HCT116 (cell line): ENCODE results near the gene EPSTI1. TPM values are rescaled to one million over a fixed set of nuclear protein-coding genes. Genes with fewer than 3 reads are reported as not detected.

Experiments used
- ATAC-seq: fragments of 200-7000 bp; cut with Tn5 transposase; 2 replicates; pipeline ENCODE4 v1.9.1; 2020; ENCODE audit warnings: mild to moderate bottlenecking, moderate library complexity
- BruUV-seq: library from RNA; stranded (reverse); fragments of 400-500 nt; replicated peaks from 2 replicates; lab custom pipeline; 2021; lab: Mats Ljungman, UMichigan
- CTCF ChIA-PET: fragments of 300-600 bp; sonication (Branson Sonifier 250); formaldehyde crosslinking; loops from one replicate; lab custom pipeline; 2021; ENCODE audit warnings: antibody characterized with exemption; lab: Charles Lee
- POLR2A ChIA-PET: fragments of 300-600, 350-600 bp; sonication (Branson Sonifier 250); formaldehyde crosslinking; loops from one replicate; lab custom pipeline; 2021; ENCODE audit warnings: antibody characterized with exemption; lab: Charles Lee
- RAD21 ChIA-PET, 2 experiments: fragments of 300-600 bp; sonication (Branson Sonifier 250); formaldehyde crosslinking; loops; one replicate each; lab custom pipeline; 2023; ENCODE audit warnings: low total read pairs in 2 of 2; ENCODE audit not compliant: uncharacterized antibody in 2 of 2, unreplicated experiment in 2 of 2, low non-redundant PET in 1 of 2; lab: Charles Lee
- DNase-seq: peaks from one replicate; pipeline ENCODE4 v3.0.0-alpha.2; 2010; ENCODE audit warnings: low read depth, low spot score
- H2AFZ ChIP-seq: fragments of 200-600 bp; shearing (Covaris generic), sonication (generic); 2 replicates; pipeline ENCODE4 v1.6.1; 2017; ENCODE audit warnings: low read depth, mixed run types, mixed read lengths, antibody characterized with exemption, low read length; ENCODE audit not compliant: poor library complexity, severe bottlenecking
- H3K27ac ChIP-seq: 2 replicates; pipeline ENCODE4 v1.5.1; 2012; ENCODE audit warnings: low read depth, low read length
- H3K27me3 ChIP-seq: fragments of 200-600 bp; sonication (generic); 2 replicates; pipeline ENCODE4 v1.6.1; 2016; ENCODE audit warnings: mixed run types, low read length, mixed read lengths; ENCODE audit not compliant: insufficient read depth
- H3K36me3 ChIP-seq, 2 experiments: fragments of 200-500 bp in 1 of 2; fragments of 200-600 bp in 1 of 2; sonication (Bioruptor generic) in 1 of 2; sonication (generic) in 1 of 2; 2 replicates each; pipeline versions ENCODE4 v1.5.1 to v1.6.1; 2014 to 2016; ENCODE audit warnings: low read length in 2 of 2, inconsistent platforms in 1 of 2, mixed read lengths in 1 of 2, mixed run types in 1 of 2; ENCODE audit not compliant: insufficient read depth in 2 of 2, control insufficient read depth in 1 of 2
- H3K4me1 ChIP-seq, 2 experiments: fragments of 200-600 bp in 1 of 2; sonication (generic) in 1 of 2; 2 replicates each; pipeline versions ENCODE4 v1.5.1 to v1.6.1; 2012 to 2017; ENCODE audit warnings: low read length in 2 of 2, inconsistent platforms in 1 of 2, mild to moderate bottlenecking in 1 of 2, mixed read lengths in 1 of 2, mixed run types in 1 of 2, moderate library complexity in 1 of 2; ENCODE audit not compliant: insufficient read depth in 2 of 2, control insufficient read depth in 1 of 2
- H3K4me2 ChIP-seq: fragments of 200-600 bp; sonication (generic); 2 replicates; pipeline ENCODE4 v1.6.1; 2017; ENCODE audit warnings: mixed run types, low read length, mixed read lengths
- H3K4me3 ChIP-seq, 2 experiments: fragments of 200-600 bp in 1 of 2; sonication (generic) in 1 of 2; replicated peaks in 1 of 2; 2 replicates each; pipeline ENCODE4 v1.5.1; 2011 to 2016; ENCODE audit warnings: low read length in 2 of 2, control low read depth in 1 of 2, low read depth in 1 of 2, mild to moderate bottlenecking in 1 of 2, mixed read lengths in 1 of 2, mixed run types in 1 of 2
- H3K79me2 ChIP-seq: fragments of 200-600 bp; sonication (generic); 2 replicates; pipeline ENCODE4 v1.6.1; 2017; ENCODE audit warnings: mild to moderate bottlenecking, mixed run types, low read length, moderate library complexity, mixed read lengths; ENCODE audit not compliant: insufficient read depth
- H3K9ac ChIP-seq: fragments of 200-600 bp; sonication (generic); 2 replicates; pipeline ENCODE4 v1.6.1; 2016; ENCODE audit warnings: low read length, mixed read lengths
- H3K9me2 ChIP-seq: fragments of 200-600 bp; sonication (generic), shearing (Covaris generic); 2 replicates; pipeline ENCODE4 v1.6.1; 2017; ENCODE audit warnings: mixed run types, mild to moderate bottlenecking, moderate library complexity; ENCODE audit not compliant: insufficient read depth
- H3K9me3 ChIP-seq, 2 experiments: fragments of 200-500 bp in 1 of 2; fragments of 200-600 bp in 1 of 2; sonication (Bioruptor generic) in 1 of 2; sonication (generic) in 1 of 2; 2 replicates each; pipeline ENCODE4 v1.6.1; 2014 to 2017; ENCODE audit warnings: low read length in 2 of 2, mixed read lengths in 2 of 2, inconsistent platforms in 1 of 2, low read depth in 1 of 2, mild to moderate bottlenecking in 1 of 2, mixed run types in 1 of 2, moderate library complexity in 1 of 2; ENCODE audit not compliant: control insufficient read depth in 1 of 2, insufficient read depth in 1 of 2
- H4K20me1 ChIP-seq: fragments of 200-600 bp; sonication (generic), shearing (Covaris generic); 2 replicates; pipeline ENCODE4 v1.6.1; 2017; ENCODE audit warnings: mixed run types, mild to moderate bottlenecking, moderate library complexity; ENCODE audit not compliant: insufficient read depth
- CEBPB ChIP-seq: IDR thresholded peaks from 2 replicates; pipeline ENCODE4 v1.6.1; 2012; ENCODE audit warnings: low read depth
- ELF1 ChIP-seq: IDR thresholded peaks from 2 replicates; pipeline ENCODE4 v1.6.1; 2012; ENCODE audit warnings: low read depth, borderline replicate concordance
- EZH2phosphoT487 ChIP-seq: fragments of 200-600 bp; IDR thresholded peaks from 2 replicates; pipeline ENCODE4 v1.6.1; 2018; ENCODE audit warnings: antibody characterized with exemption, borderline replicate concordance
- FOSL1 ChIP-seq: IDR thresholded peaks from 2 replicates; pipeline ENCODE4 v1.6.1; 2012; ENCODE audit warnings: low read depth
- JUND ChIP-seq: IDR thresholded peaks from 2 replicates; pipeline ENCODE4 v1.6.1; 2012
- POLR2A ChIP-seq: IDR thresholded peaks from 2 replicates; pipeline ENCODE4 v1.7.0; 2011; ENCODE audit warnings: borderline replicate concordance; ENCODE audit not compliant: insufficient read depth, insufficient read length; ENCODE audit errors: extremely low read depth
- POLR2AphosphoS5 ChIP-seq: IDR thresholded peaks from 2 replicates; pipeline ENCODE4 v1.6.1; 2011; ENCODE audit warnings: mild to moderate bottlenecking, low read depth, low read length, moderate library complexity
- SIN3A ChIP-seq: IDR thresholded peaks from 2 replicates; pipeline ENCODE4 v1.6.1; 2012; ENCODE audit warnings: low read depth
- TCF7L2 ChIP-seq: IDR thresholded peaks from 2 replicates; pipeline ENCODE4 v1.7.0; 2011; ENCODE audit warnings: borderline replicate concordance, inconsistent platforms; ENCODE audit not compliant: insufficient read depth, insufficient read length; ENCODE audit errors: extremely low read depth
- ZNF274 ChIP-seq: fragments of 200-500 bp; sonication (Bioruptor generic); IDR thresholded peaks from 2 replicates; pipeline ENCODE4 v1.6.1; 2014; ENCODE audit warnings: mild to moderate bottlenecking, low read depth, low read length, inconsistent platforms
- intact Hi-C: fragments of 100-400 bp; cut with micrococcal nuclease; formaldehyde crosslinking; loops from 2 replicates; pipeline ENCODE4 v1.10.0; 2022
- total RNA-seq: library from RNA; stranded (reverse); gene quantifications from one replicate; pipeline ENCODE4 v1.2.1, GENCODE V29; 2021; ENCODE audit not compliant: unreplicated experiment

EPSTI1 gene
- total RNA-seq, 1 experiment from 2014 or later: 0.69 TPM

- ChIA-PET CTCF (no interaction called here), POLR2A (interaction anchor here (1.7 kb wide), 1 partner anchor 815 kb away, joined by 3 read pairs; no protein-coding TSS in a partner anchor), RAD21 (no interaction called here)
- DNase-seq (no peak), ATAC-seq (no peak)
- Histone ChIP-seq H2AFZ (no peak overlapping the region), H3K9ac (no peak overlapping the region), H3K4me2 (no peak overlapping the region), H3K36me3 (no peaks in the 10 kb centered on the region), H3K27ac (no peak overlapping the region), H3K27me3 (no peaks in the 10 kb centered on the region), H3K4me1 (peaks cover 0 to 15% of the 10 kb centered on the region in 2 experiments; a peak in 2 of 4 replicates), H3K4me3 (no peak overlapping the region), H3K79me2 (no peaks in the 10 kb centered on the region), H3K9me2 (no peaks in the 10 kb centered on the region), H3K9me3 (no peaks in the 10 kb centered on the region), H4K20me1 (no peaks in the 10 kb centered on the region)
- intact Hi-C loops: no loop called here
- TF ChIP-seq ELF1: no peak
- TF ChIP-seq ZNF274: no peak
- BruUV-seq: no TSS peak
Measured at GRCh38 chr13:42990291-42991232, 1.5 kb downstream of the EPSTI1 start.

DNA sequence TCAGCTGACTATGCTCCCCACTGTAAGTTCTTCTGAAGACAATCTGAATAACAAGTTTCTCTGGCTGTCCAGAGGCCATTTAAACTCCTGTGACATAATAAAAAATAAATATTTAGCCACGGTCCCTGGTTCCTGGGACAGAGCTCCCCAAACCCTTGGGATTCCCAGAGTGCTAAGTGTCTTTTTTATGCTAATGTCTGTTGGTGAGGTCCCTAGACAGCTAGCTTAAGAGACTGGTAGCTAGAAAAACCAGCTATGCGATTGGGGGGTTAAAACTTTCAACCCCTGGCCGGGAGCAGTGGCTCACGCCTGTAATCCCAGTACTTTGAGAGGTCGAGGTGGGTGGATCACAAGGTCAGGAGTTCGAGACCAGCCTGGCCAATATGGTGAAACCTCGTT, 5.9 kb downstream of the EPSTI1 start:
- ChIA-PET RAD21 (no interaction called here), POLR2A (no interaction called here), CTCF (no interaction called here)
- Histone ChIP-seq H3K27ac (no peak overlapping the region), H3K4me3 (no peak overlapping the region), H3K79me2 (no peaks in the 10 kb centered on the region), H3K4me1 (peaks cover 0 to 4% of the 10 kb centered on the region in 2 experiments; a peak in 2 of 4 replicates), H4K20me1 (no peaks in the 10 kb centered on the region), H2AFZ (no peak overlapping the region), H3K36me3 (no peaks in the 10 kb centered on the region), H3K9ac (no peak overlapping the region), H3K4me2 (no peak overlapping the region), H3K27me3 (no peaks in the 10 kb centered on the region), H3K9me3 (no peaks in the 10 kb centered on the region), H3K9me2 (no peaks in the 10 kb centered on the region)
- no TSS peak for BruUV-seq
- DNase-seq: no peak
- TF ChIP-seq FOSL1: no peak
- no peak for TF ChIP-seq TCF7L2
- TF ChIP-seq EZH2phosphoT487: no peak
- no peak for TF ChIP-seq POLR2A
- TF ChIP-seq SIN3A: no peak
- TF ChIP-seq CEBPB: no peak
- TF ChIP-seq POLR2AphosphoS5: no peak
- no peak for TF ChIP-seq JUND
- intact Hi-C loops: no loop called here
- no peak for ATAC-seq
